Measurements from ENCODE around the gene TAAR6.

TAAR6 gene

DNA sequence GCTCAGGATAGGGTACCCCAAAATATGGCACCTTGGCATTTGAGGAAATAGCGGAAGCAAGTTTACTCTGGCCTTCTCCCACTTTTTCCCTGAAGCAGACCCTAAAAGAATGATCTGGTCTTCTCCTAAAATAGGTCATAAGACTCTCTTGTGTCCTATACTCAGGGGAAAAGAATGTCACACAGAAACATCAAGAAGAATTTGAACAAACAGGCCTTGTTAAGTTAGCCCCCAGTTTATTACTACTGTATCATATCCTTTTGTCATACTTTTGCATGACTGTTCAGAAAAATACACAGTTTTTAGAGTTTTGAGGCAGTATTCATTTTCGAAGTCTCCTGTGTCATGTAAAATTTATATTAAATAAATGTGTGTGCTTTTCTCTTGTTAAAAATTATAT lies 41.5 kb downstream of the TAAR6 start:
- Histone ChIP-seq H3K36me3 (ENCODE audit: control insufficient read depth in 5 of 5, insufficient read depth in 5 of 5, low read length in 5 of 5) (no peaks in the 10 kb centered on the region), H3K27me3 (ENCODE audit: control insufficient read depth in 5 of 5, insufficient read depth in 4 of 5, low read length in 5 of 5) (no peaks in the 10 kb centered on the region), H3K4me1 (ENCODE audit: control insufficient read depth in 5 of 5, insufficient read depth in 5 of 5, low read length in 5 of 5) (peaks cover 0 to 8% (median 3%) of the 10 kb centered on the region in 5 donors), H3K9ac (ENCODE audit: low read length in 5 of 5) (no peak overlapping the region), H3K9me3 (ENCODE audit: control insufficient read depth in 5 of 5, low read length in 5 of 5) (no peaks in the 10 kb centered on the region), H3K27ac (ENCODE audit: low read depth, low read length) (no peak overlapping the region), H3K4me3 (ENCODE audit: low read depth in 1 of 5, low read length in 5 of 5) (no peak overlapping the region)

DNA sequence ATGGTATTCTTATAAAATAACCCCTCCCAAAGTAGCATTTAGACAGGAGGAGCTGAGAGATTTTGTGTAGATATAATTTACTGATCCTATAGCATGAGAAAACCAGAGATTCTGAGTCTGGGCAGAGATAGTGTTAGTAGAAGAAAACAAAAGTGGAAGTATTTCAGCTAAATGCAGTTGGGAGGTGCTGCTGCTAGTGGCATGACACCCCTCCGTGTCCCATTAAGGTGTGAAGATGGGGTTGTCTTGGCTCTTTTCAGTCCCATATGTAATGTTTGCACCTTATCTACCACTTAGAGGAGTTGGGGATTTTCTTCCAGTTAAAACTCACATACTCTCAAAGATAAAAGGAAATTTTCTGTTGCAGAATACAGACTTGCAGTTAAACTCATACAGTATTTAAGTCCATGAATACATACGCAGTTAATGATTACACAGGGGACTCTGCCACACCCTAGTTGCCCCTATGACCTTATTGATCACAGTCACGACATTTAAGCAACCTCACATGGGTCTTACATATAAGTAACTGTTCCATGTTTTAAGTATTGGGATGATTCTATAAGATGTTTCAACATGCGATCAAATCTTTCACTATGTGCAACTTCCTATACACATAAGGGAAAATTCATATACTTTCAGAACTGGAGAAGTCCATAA lies 42.5 kb downstream of the TAAR6 start:
- Histone ChIP-seq H3K9ac (ENCODE audit: low read length in 5 of 5) (no peak overlapping the region), H3K4me1 (ENCODE audit: control insufficient read depth in 5 of 5, insufficient read depth in 5 of 5, low read length in 5 of 5) (peaks cover 0 to 8% (median 3%) of the 10 kb centered on the region in 5 donors), H3K36me3 (ENCODE audit: control insufficient read depth in 5 of 5, insufficient read depth in 5 of 5, low read length in 5 of 5) (no peaks in the 10 kb centered on the region), H3K4me3 (ENCODE audit: low read depth in 1 of 5, low read length in 5 of 5) (no peak overlapping the region), H3K9me3 (ENCODE audit: control insufficient read depth in 5 of 5, low read length in 5 of 5) (no peaks in the 10 kb centered on the region), H3K27ac (ENCODE audit: low read depth, low read length) (no peak overlapping the region), H3K27me3 (ENCODE audit: control insufficient read depth in 5 of 5, insufficient read depth in 4 of 5, low read length in 5 of 5) (no peaks in the 10 kb centered on the region)

DNA sequence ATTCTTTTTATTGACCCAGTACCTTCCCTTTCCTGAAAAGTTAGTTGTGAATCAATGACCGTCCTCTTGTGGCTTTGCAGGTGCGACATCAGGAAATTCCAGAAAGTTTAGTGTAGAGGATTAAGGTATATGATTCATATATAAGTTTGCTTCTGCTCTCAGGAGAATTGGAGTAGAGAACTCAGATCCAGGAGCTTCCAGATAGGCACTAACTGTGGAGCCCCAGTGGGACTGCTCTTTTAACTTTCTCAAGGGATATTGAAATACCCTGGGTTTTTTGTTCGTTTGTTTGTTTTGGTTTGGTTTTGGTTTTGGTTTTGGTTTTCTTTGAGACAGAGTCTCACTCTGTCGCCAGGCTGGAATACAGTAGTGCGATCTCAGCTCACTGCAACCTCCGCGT lies 44.4 kb downstream of the TAAR6 start:
- Histone ChIP-seq H3K36me3 (ENCODE audit: control insufficient read depth in 5 of 5, insufficient read depth in 5 of 5, low read length in 5 of 5) (no peaks in the 10 kb centered on the region), H3K4me1 (ENCODE audit: control insufficient read depth in 5 of 5, insufficient read depth in 5 of 5, low read length in 5 of 5) (peaks cover 0 to 7% (median 3%) of the 10 kb centered on the region in 5 donors), H3K9me3 (ENCODE audit: control insufficient read depth in 5 of 5, low read length in 5 of 5) (no peaks in the 10 kb centered on the region), H3K27ac (ENCODE audit: low read depth, low read length) (no peak overlapping the region), H3K9ac (ENCODE audit: low read length in 5 of 5) (no peak overlapping the region), H3K4me3 (ENCODE audit: low read depth in 1 of 5, low read length in 5 of 5) (no peak overlapping the region), H3K27me3 (ENCODE audit: control insufficient read depth in 5 of 5, insufficient read depth in 4 of 5, low read length in 5 of 5) (no peaks in the 10 kb centered on the region)

DNA sequence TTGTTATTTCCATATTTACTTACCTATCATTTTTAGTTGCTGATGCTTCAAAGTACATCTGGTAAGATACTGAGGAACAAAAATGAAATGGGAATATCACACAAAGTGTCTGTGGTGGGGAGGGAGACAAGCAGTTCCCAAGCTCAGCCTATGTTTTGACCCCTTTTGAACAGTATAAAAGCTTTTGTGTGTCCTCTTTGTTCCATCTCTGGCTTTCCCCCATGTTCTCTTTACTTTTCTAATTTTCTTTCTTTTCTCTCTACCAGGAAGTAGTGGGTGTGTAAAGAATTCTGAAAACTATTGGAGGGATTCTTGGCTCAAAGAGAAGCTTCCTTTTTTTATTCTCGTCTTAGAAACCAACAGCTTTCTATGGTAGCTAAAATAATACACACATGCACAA lies 46.6 kb downstream of the TAAR6 start:
- no peak overlapping the region for H3K9ac ChIP-seq (ENCODE audit: low read length in 5 of 5)
- no peak overlapping the region for H3K4me3 ChIP-seq (ENCODE audit: low read depth in 1 of 5, low read length in 5 of 5)
- no peaks in the 10 kb centered on the region for H3K36me3 ChIP-seq (ENCODE audit: control insufficient read depth in 5 of 5, insufficient read depth in 5 of 5, low read length in 5 of 5)
- no peaks in the 10 kb centered on the region for H3K9me3 ChIP-seq (ENCODE audit: control insufficient read depth in 5 of 5, low read length in 5 of 5)
- no peaks in the 10 kb centered on the region for H3K27me3 ChIP-seq (ENCODE audit: control insufficient read depth in 5 of 5, insufficient read depth in 4 of 5, low read length in 5 of 5)
- H3K27ac ChIP-seq (ENCODE audit: low read depth, low read length): no peak overlapping the region
- no peaks in the 10 kb centered on the region for H3K4me1 ChIP-seq (ENCODE audit: control insufficient read depth in 5 of 5, insufficient read depth in 5 of 5, low read length in 5 of 5)
